SK-N-SH (cell line): Measurements from ENCODE around the gene C4orf50. TPM values are rescaled to one million over a fixed set of nuclear protein-coding genes. Genes with fewer than 3 reads are reported as not detected.

Experiments used
- CTCF ChIA-PET: fragments of 300-600, 350-600 bp; formaldehyde crosslinking; extraction: SDS; loops from one replicate; lab custom pipeline; 2021; lab: Yijun Ruan, JAX
- POLR2A ChIA-PET: fragments of 350-600 bp; sonication (Branson Sonifier 250); formaldehyde crosslinking; extraction: SDS; loops from one replicate; lab custom pipeline; 2020; ENCODE audit warnings: antibody characterized with exemption, inconsistent platforms; lab: Yijun Ruan, JAX
- DNase-seq: peaks from one replicate; pipeline ENCODE4 v3.0.0; 2012
- H2AFZ ChIP-seq: fragments of 200-600 bp; sonication (generic); 2 replicates; pipeline ENCODE4 v1.8.1; 2016; ENCODE audit warnings: antibody characterized with exemption, mild to moderate bottlenecking, low read depth
- H3F3A ChIP-seq: fragments of 200-600 bp; sonication (generic); replicated peaks from 2 replicates; pipeline ENCODE3; 2016; ENCODE audit warnings: antibody characterized with exemption, mild to moderate bottlenecking; ENCODE audit not compliant: insufficient read depth
- H3K27ac ChIP-seq, 2 experiments: fragments of 200-500 bp in 1 of 2; fragments of 200-600 bp in 1 of 2; sonication (Bioruptor generic) in 1 of 2; sonication (generic), shearing (Covaris generic) in 1 of 2; 2 replicates each; pipeline versions ENCODE4 v1.5.1 to v1.6.1; 2014 to 2016; ENCODE audit warnings: low read depth in 2 of 2, inconsistent platforms in 1 of 2, low read length in 1 of 2, mild to moderate bottlenecking in 1 of 2, mixed read lengths in 1 of 2
- H3K27me3 ChIP-seq: fragments of 200-600 bp; sonication (generic), shearing (Covaris generic); 2 replicates; pipeline ENCODE4 v1.6.1; 2016; ENCODE audit warnings: mixed run types; ENCODE audit not compliant: insufficient read depth
- H3K36me3 ChIP-seq, 2 experiments: fragments of 200-500 bp in 1 of 2; fragments of 200-600 bp in 1 of 2; sonication (Bioruptor generic) in 1 of 2; sonication (generic) in 1 of 2; replicated peaks in 1 of 2; 2 replicates each; pipeline versions ENCODE3 to v1.5.1; 2014 to 2016; ENCODE audit warnings: low read length in 1 of 2, mild to moderate bottlenecking in 1 of 2; ENCODE audit not compliant: insufficient read depth in 2 of 2, control insufficient read depth in 1 of 2
- H3K4me1 ChIP-seq, 2 experiments: fragments of 200-500 bp in 1 of 2; fragments of 200-600 bp in 1 of 2; sonication (Bioruptor generic) in 1 of 2; sonication (generic), shearing (Covaris generic) in 1 of 2; 2 replicates each; pipeline versions ENCODE4 v1.5.1 to v1.6.1; 2014 to 2016; ENCODE audit warnings: low read depth in 1 of 2, low read length in 1 of 2, mixed run types in 1 of 2; ENCODE audit not compliant: insufficient read depth in 2 of 2, control insufficient read depth in 1 of 2
- H3K4me2 ChIP-seq: fragments of 200-600 bp; sonication (generic), shearing (Covaris generic); 2 replicates; pipeline ENCODE4 v1.6.1; 2017; ENCODE audit warnings: mixed run types
- H3K4me3 ChIP-seq, 2 experiments: fragments of 200-500 bp in 1 of 2; fragments of 200-600 bp in 1 of 2; sonication (Bioruptor generic) in 1 of 2; sonication (generic), shearing (Covaris generic) in 1 of 2; 2 replicates each; pipeline versions ENCODE4 v1.5.1 to v1.8.1; 2014 to 2016; ENCODE audit warnings: low read depth in 2 of 2, inconsistent platforms in 1 of 2, low read length in 1 of 2, mild to moderate bottlenecking in 1 of 2, mixed read lengths in 1 of 2, moderate library complexity in 1 of 2
- H3K79me2 ChIP-seq: fragments of 200-600 bp; sonication (generic); 2 replicates; pipeline ENCODE4 v1.8.1; 2017; ENCODE audit warnings: mild to moderate bottlenecking; ENCODE audit not compliant: insufficient read depth
- H3K9ac ChIP-seq: fragments of 200-600 bp; sonication (generic); 2 replicates; pipeline ENCODE4 v1.6.1; 2017; ENCODE audit warnings: mixed run types
- H3K9me2 ChIP-seq: fragments of 200-600 bp; sonication (generic); 2 replicates; pipeline ENCODE4 v1.6.1; 2017; ENCODE audit warnings: mixed run types
- H3K9me3 ChIP-seq: fragments of 200-600 bp; sonication (generic); 2 replicates; pipeline ENCODE4 v1.6.1; 2017; ENCODE audit warnings: mixed run types, mild to moderate bottlenecking, moderate library complexity
- H4K20me1 ChIP-seq: fragments of 200-600 bp; sonication (generic); 2 replicates; pipeline ENCODE4 v1.6.1; 2017; ENCODE audit warnings: mild to moderate bottlenecking, mixed run types; ENCODE audit not compliant: insufficient read depth
- EP300 ChIP-seq, 2 experiments: IDR thresholded peaks; 2 replicates each; pipeline versions ENCODE4 v1.4.0 to v1.6.1; 2012; ENCODE audit warnings: borderline replicate concordance in 1 of 2, low read depth in 1 of 2, low read length in 1 of 2
- EZH2phosphoT487 ChIP-seq: fragments of 200-600 bp; sonication (generic); IDR thresholded peaks from 2 replicates; pipeline ENCODE4 v1.6.1; 2017; ENCODE audit warnings: low read depth, mixed run types, mild to moderate bottlenecking, antibody characterized with exemption, moderate library complexity, borderline replicate concordance
- FOSL2 ChIP-seq: IDR thresholded peaks from 2 replicates; pipeline ENCODE4 v1.4.0; 2012; ENCODE audit warnings: low read depth, mild to moderate bottlenecking, moderate library complexity, borderline replicate concordance
- FOXJ3 ChIP-seq: sonication (generic); formaldehyde crosslinking; IDR thresholded peaks from 2 replicates; pipeline ENCODE4 v1.5.1; 2020; ENCODE audit warnings: mild to moderate bottlenecking, missing genetic modification reagents
- FOXM1 ChIP-seq: IDR thresholded peaks from 2 replicates; pipeline ENCODE4 v1.4.0; 2012; ENCODE audit warnings: low read depth, mild to moderate bottlenecking
- GABPA ChIP-seq: IDR thresholded peaks from 2 replicates; pipeline ENCODE4 v1.4.0; 2012; ENCODE audit warnings: low read depth, mild to moderate bottlenecking
- JUND ChIP-seq: IDR thresholded peaks from 2 replicates; pipeline ENCODE4 v1.4.0; 2012
- MXI1 ChIP-seq: IDR thresholded peaks from 2 replicates; pipeline ENCODE4 v1.6.1; 2012; ENCODE audit warnings: mild to moderate bottlenecking, low read depth, low read length, improper control_type of control experiment
- RCOR1 ChIP-seq: fragments of 150-350 bp; IDR thresholded peaks from 2 replicates; pipeline ENCODE4 v1.6.1; 2017; ENCODE audit warnings: antibody characterized with exemption, low read length
- RFX5 ChIP-seq: IDR thresholded peaks from 2 replicates; pipeline ENCODE4 v1.6.1; 2012; ENCODE audit warnings: mild to moderate bottlenecking, improper control_type of control experiment, low read length
- RXRA ChIP-seq: IDR thresholded peaks from 2 replicates; pipeline ENCODE4 v1.4.0; 2012; ENCODE audit warnings: low read depth, mild to moderate bottlenecking, borderline replicate concordance
- SIN3A ChIP-seq: IDR thresholded peaks from 2 replicates; pipeline ENCODE4 v1.6.1; 2012; ENCODE audit warnings: low read depth, mild to moderate bottlenecking, low read length, moderate library complexity, borderline replicate concordance
- TEAD4 ChIP-seq: IDR thresholded peaks from 2 replicates; pipeline ENCODE4 v1.4.0; 2012; ENCODE audit warnings: mild to moderate bottlenecking, borderline replicate concordance; ENCODE audit not compliant: insufficient read depth
- YY1 ChIP-seq: IDR thresholded peaks from 2 replicates; pipeline ENCODE4 v1.4.0; 2012; ENCODE audit warnings: low read depth, mild to moderate bottlenecking
- WGBS: methylation state at CpG from one replicate; pipeline ENCODE4 v1.1.6; 2017; ENCODE audit warnings: low lambda C conversion rate; 5-methylcytosine and 5-hydroxymethylcytosine counted together
- polyA plus RNA-seq, 3 experiments: library from polyadenylated mRNA; depleted of rRNA; stranded (reverse); fragments of >200 nt; gene quantifications; 2 replicates each; pipeline ENCODE4 v1.2.3, GENCODE V29; 2012
- TF ChIP-seq, protein P1 (sequence below): IDR thresholded peaks from 2 replicates; pipeline ENCODE4 v1.4.0; 2012; ENCODE audit warnings: low read depth, borderline replicate concordance
- TF ChIP-seq, protein P2 (sequence below): fragments of 200-600 bp; sonication (generic); IDR thresholded peaks from 2 replicates; pipeline ENCODE4 v1.6.1; 2017; ENCODE audit warnings: antibody characterized with exemption, mild to moderate bottlenecking, moderate library complexity
- TF ChIP-seq, protein P3 (sequence below): IDR thresholded peaks from 2 replicates; pipeline ENCODE4 v1.4.0; 2012; ENCODE audit warnings: low read depth, borderline replicate concordance
- TF ChIP-seq, protein P4 (sequence below): fragments of 150-350 bp; IDR thresholded peaks from 2 replicates; pipeline ENCODE4 v1.6.1; 2017; ENCODE audit warnings: antibody characterized with exemption, low read length, low read depth, borderline replicate concordance
- TF ChIP-seq, protein P5 (sequence below): fragments of 150-350 bp; IDR thresholded peaks from 2 replicates; pipeline ENCODE4 v1.6.1; 2016; ENCODE audit warnings: mild to moderate bottlenecking, low read depth, low read length

C4orf50 gene
- polyA plus RNA-seq, 1 of the 3 experiments (the other 2 are of a cell fraction) = under 0.01 TPM

DNA sequence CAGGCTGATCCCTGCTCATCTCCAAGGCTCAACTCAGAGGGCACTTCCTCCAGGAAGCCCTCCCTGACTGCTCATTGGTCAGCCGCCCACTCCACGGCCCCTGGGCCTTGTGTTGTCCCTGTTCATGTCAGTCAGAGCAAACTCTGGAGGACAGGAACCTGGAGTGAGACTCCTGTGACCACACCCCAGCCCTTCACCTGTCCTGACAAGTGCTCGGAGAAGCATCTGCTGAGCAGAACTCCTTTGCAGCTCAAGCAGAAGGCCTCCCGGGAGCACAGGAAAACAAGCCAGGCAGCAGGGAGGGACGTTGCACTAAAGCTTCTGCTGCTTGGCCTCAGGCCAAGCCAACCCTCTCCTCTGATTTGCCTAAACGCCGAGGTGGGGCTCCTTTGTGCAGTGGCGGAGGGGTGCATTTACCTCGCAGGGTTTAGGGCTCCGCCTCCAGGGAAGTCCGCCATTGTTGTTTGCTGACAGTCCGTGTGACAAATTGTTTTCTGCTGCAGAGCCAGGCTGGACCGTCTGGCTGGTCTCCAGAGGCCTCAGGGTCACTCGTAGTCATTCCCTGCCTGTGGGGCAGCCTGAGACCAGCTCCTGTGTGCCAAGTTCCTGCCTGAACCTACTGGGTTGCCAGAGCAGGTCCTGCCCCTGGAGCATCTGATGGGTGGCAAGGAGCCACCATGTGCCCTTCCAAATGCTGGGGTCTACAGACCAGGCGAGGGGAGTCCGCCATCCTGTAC lies 61.8 kb downstream of the C4orf50 start:
- Histone ChIP-seq H3K79me2 (no peaks in the 10 kb centered on the region), H3K4me2 (no peak overlapping the region), H3K9me2 (no peaks in the 10 kb centered on the region), H3K4me3 (no peak overlapping the region), H3K4me1 (peaks cover 0 to 37% of the 10 kb centered on the region in 2 experiments; a peak in 1 of 4 replicates), H3K36me3 (no peaks in the 10 kb centered on the region), H3K9ac (no peak overlapping the region), H3F3A (no peaks in the 10 kb centered on the region), H2AFZ (no peak overlapping the region), H3K27ac (peak overlapping the region in 1 of 2 experiments; percentile 28; a peak in 2 of 4 replicates), H3K9me3 (no peaks in the 10 kb centered on the region), H4K20me1 (no peaks in the 10 kb centered on the region), H3K27me3 (no peaks in the 10 kb centered on the region)
- POLR2A ChIA-PET = interaction anchor here (1.2 kb wide), 1 partner anchor 38 kb away, joined by 4 read pairs; no protein-coding TSS in a partner anchor
- DNase-seq = peak; percentile 43
- TF ChIP-seq RFX5 (no peak), FOSL2 (no peak), EP300 (IDR thresholded peaks at IDR 0.05; ENCODE audit: borderline replicate concordance in 1 of 2, low read depth in 1 of 2, low read length in 1 of 2) (no peak), FOXJ3 (CRISPR knock-in tag) (no peak)
- TF ChIP-seq, protein P1, sequence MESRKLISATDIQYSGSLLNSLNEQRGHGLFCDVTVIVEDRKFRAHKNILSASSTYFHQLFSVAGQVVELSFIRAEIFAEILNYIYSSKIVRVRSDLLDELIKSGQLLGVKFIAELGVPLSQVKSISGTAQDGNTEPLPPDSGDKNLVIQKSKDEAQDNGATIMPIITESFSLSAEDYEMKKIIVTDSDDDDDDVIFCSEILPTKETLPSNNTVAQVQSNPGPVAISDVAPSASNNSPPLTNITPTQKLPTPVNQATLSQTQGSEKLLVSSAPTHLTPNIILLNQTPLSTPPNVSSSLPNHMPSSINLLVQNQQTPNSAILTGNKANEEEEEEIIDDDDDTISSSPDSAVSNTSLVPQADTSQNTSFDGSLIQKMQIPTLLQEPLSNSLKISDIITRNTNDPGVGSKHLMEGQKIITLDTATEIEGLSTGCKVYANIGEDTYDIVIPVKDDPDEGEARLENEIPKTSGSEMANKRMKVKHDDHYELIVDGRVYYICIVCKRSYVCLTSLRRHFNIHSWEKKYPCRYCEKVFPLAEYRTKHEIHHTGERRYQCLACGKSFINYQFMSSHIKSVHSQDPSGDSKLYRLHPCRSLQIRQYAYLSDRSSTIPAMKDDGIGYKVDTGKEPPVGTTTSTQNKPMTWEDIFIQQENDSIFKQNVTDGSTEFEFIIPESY = no peak
- WGBS = 29% methylated on average over 10 of the region's 16 CpGs
- CTCF ChIA-PET = interaction anchor here (0.6 to 1.3 kb wide), 3 partner anchors 24 to 69 kb away, joined by 3 read pairs; no protein-coding TSS in a partner anchor

DNA sequence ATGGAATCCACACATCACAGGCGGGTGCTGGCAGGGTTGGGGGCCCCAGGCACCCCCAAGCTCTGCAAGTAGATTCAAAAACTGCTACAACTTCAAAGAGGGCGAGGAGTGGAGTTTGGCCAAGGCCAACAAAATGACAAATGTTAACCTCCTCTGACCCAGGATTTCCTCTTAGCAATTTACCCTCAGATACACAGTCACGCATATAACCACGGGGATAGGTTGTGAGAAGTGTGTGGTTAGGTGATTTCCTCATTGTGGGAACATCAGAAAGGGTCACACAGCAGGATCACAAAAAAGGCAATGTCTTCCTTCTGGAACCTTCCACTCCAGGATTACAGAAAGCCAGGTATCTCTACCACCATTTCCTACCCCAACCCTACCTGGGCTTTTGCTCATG lies 62.4 kb downstream of the C4orf50 start:
- DNase-seq = no peak
- Histone ChIP-seq H3K9ac (no peak overlapping the region), H4K20me1 (no peaks in the 10 kb centered on the region), H3K9me2 (no peaks in the 10 kb centered on the region), H3K36me3 (no peaks in the 10 kb centered on the region), H3F3A (no peaks in the 10 kb centered on the region), H3K4me2 (no peak overlapping the region), H3K4me1 (peaks cover 0 to 37% of the 10 kb centered on the region in 2 experiments; a peak in 1 of 4 replicates), H3K27ac (peak overlapping the region in 1 of 2 experiments; percentile 29; a peak in 2 of 4 replicates), H3K4me3 (no peak overlapping the region), H3K79me2 (no peaks in the 10 kb centered on the region), H3K27me3 (no peaks in the 10 kb centered on the region), H2AFZ (no peak overlapping the region), H3K9me3 (no peaks in the 10 kb centered on the region)
- TF ChIP-seq, protein P2, sequence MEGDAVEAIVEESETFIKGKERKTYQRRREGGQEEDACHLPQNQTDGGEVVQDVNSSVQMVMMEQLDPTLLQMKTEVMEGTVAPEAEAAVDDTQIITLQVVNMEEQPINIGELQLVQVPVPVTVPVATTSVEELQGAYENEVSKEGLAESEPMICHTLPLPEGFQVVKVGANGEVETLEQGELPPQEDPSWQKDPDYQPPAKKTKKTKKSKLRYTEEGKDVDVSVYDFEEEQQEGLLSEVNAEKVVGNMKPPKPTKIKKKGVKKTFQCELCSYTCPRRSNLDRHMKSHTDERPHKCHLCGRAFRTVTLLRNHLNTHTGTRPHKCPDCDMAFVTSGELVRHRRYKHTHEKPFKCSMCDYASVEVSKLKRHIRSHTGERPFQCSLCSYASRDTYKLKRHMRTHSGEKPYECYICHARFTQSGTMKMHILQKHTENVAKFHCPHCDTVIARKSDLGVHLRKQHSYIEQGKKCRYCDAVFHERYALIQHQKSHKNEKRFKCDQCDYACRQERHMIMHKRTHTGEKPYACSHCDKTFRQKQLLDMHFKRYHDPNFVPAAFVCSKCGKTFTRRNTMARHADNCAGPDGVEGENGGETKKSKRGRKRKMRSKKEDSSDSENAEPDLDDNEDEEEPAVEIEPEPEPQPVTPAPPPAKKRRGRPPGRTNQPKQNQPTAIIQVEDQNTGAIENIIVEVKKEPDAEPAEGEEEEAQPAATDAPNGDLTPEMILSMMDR = no peak
- TF ChIP-seq YY1 (no peak), RCOR1 (no peak), SIN3A (no peak), RXRA (no peak), FOXM1 (no peak), EZH2phosphoT487 (no peak), MXI1 (no peak), JUND (no peak), GABPA (no peak), EP300 (IDR thresholded peaks at IDR 0.05; ENCODE audit: borderline replicate concordance in 1 of 2, low read depth in 1 of 2, low read length in 1 of 2) (no peak), TEAD4 (no peak)
- TF ChIP-seq, protein P3, sequence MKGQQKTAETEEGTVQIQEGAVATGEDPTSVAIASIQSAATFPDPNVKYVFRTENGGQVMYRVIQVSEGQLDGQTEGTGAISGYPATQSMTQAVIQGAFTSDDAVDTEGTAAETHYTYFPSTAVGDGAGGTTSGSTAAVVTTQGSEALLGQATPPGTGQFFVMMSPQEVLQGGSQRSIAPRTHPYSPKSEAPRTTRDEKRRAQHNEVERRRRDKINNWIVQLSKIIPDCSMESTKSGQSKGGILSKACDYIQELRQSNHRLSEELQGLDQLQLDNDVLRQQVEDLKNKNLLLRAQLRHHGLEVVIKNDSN = no peak
- TF ChIP-seq, protein P4, sequence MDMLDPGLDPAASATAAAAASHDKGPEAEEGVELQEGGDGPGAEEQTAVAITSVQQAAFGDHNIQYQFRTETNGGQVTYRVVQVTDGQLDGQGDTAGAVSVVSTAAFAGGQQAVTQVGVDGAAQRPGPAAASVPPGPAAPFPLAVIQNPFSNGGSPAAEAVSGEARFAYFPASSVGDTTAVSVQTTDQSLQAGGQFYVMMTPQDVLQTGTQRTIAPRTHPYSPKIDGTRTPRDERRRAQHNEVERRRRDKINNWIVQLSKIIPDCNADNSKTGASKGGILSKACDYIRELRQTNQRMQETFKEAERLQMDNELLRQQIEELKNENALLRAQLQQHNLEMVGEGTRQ = no peak
- TF ChIP-seq, protein P5, sequence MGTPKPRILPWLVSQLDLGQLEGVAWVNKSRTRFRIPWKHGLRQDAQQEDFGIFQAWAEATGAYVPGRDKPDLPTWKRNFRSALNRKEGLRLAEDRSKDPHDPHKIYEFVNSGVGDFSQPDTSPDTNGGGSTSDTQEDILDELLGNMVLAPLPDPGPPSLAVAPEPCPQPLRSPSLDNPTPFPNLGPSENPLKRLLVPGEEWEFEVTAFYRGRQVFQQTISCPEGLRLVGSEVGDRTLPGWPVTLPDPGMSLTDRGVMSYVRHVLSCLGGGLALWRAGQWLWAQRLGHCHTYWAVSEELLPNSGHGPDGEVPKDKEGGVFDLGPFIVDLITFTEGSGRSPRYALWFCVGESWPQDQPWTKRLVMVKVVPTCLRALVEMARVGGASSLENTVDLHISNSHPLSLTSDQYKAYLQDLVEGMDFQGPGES = no peak
- 45% methylated on average over 3 of the region's 4 CpGs for WGBS
- CTCF ChIA-PET = interaction anchor here (0.7 to 1.3 kb wide), 3 partner anchors 24 to 69 kb away, joined by 3 read pairs; no protein-coding TSS in a partner anchor
- POLR2A ChIA-PET = interaction anchor here (1.2 kb wide), 1 partner anchor 38 kb away, joined by 4 read pairs; no protein-coding TSS in a partner anchor
